Left ventricle myocardium inferior (tissue), 1 donor: Measurements from ENCODE around the gene MEF2D. TPM values are rescaled to one million over a fixed set of nuclear protein-coding genes. Genes with fewer than 3 reads are reported as not detected.

ENCODE experiments used
- DNase-seq: peaks from one replicate; pipeline ENCODE4 v3.0.0-alpha.2; 2020
- H3K27ac ChIP-seq: fragments of 200-600 bp; replicated peaks from 2 replicates; pipeline ENCODE4 v1.8.0; 2021
- H3K27me3 ChIP-seq: fragments of 200-600 bp; 2 replicates; pipeline ENCODE4 v1.8.0; 2021; ENCODE audit warnings: low read depth
- H3K36me3 ChIP-seq: fragments of 200-600 bp; 2 replicates; pipeline ENCODE4 v1.8.0; 2021
- H3K4me1 ChIP-seq: fragments of 200-600 bp; 2 replicates; pipeline ENCODE4 v1.8.0; 2021
- H3K4me3 ChIP-seq: fragments of 200-600 bp; 2 replicates; pipeline ENCODE4 v1.8.0; 2021; ENCODE audit warnings: mild to moderate bottlenecking, moderate library complexity
- H3K9me3 ChIP-seq: fragments of 200-600 bp; replicated peaks from 2 replicates; pipeline ENCODE4 v1.8.0; 2021
- intact Hi-C: fragments of 100-400 bp; cut with micrococcal nuclease; formaldehyde crosslinking; loops from one replicate; pipeline ENCODE4 v1.11.0; 2022
- total RNA-seq: library from RNA; stranded (reverse); fragmentation: NEBNext Ultra II Directional; extraction: Animal tissue kit (Norgen Biotek cat#: 25700); gene quantifications from one replicate; pipeline ENCODE4 v1.2.1, GENCODE V29; 2021
- TF ChIP-seq, protein P1 (sequence below): fragments of 200-600 bp; IDR thresholded peaks from 2 replicates; pipeline ENCODE4 v1.8.0; 2021; ENCODE audit warnings: antibody characterized with exemption, mild to moderate bottlenecking, borderline replicate concordance
- donor health status: DM: no; HTN: yes; CAD: no; lungs with severe emphysema.

Gene MEF2D
- total RNA-seq, 1 donor from 2014 or later: 96.8 TPM

DNA sequence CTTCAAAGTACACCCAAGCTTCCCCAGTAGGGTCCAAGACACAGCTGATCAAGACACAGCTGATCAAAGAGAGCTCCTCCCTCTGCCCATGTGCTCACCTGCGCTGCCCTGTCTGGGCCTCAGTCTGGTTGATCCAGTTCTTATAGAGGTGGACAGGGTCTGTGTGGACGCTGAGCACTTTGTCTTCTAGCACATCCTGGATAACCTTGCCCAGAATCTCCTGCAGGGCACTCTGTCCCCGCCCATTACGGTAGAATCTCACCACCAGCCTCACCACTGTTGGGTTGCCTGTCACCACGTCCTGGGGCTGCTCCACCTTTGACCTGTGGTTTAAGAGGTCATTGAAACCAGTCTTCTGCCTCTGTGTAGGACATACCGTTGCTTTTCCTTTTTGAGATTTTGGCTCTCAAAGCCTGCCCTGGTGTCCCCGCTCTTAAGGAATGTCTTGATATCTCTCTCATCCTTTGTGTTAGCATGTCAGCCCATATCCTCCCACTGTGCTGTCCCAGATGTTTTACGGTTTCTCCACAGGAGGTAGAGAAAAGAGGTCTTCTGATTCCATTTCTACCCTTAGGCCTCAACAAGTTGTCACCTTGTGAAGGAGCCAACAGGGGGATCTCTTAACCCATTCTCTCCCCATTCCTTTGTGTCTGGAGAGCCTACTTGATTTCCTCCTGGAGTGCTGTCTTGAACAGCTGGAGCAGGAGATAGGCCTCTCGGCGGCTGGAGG is 38.3 kb upstream of the MEF2D start:
- no peaks in the 10 kb centered on the region for H3K9me3 ChIP-seq
- TF ChIP-seq, protein P1, sequence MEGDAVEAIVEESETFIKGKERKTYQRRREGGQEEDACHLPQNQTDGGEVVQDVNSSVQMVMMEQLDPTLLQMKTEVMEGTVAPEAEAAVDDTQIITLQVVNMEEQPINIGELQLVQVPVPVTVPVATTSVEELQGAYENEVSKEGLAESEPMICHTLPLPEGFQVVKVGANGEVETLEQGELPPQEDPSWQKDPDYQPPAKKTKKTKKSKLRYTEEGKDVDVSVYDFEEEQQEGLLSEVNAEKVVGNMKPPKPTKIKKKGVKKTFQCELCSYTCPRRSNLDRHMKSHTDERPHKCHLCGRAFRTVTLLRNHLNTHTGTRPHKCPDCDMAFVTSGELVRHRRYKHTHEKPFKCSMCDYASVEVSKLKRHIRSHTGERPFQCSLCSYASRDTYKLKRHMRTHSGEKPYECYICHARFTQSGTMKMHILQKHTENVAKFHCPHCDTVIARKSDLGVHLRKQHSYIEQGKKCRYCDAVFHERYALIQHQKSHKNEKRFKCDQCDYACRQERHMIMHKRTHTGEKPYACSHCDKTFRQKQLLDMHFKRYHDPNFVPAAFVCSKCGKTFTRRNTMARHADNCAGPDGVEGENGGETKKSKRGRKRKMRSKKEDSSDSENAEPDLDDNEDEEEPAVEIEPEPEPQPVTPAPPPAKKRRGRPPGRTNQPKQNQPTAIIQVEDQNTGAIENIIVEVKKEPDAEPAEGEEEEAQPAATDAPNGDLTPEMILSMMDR: no peak
- intact Hi-C loops: no loop called here
- H3K27me3 ChIP-seq: no peaks in the 10 kb centered on the region
- DNase-seq: no peak
- H3K27ac ChIP-seq: no peak overlapping the region
- no peaks in the 10 kb centered on the region for H3K4me1 ChIP-seq
- H3K36me3 ChIP-seq: no peaks in the 10 kb centered on the region
- H3K4me3 ChIP-seq: no peak overlapping the region

GRCh38 chr1:156537027-156537426 is 36.5 kb upstream of the MEF2D start:
- no peaks in the 10 kb centered on the region for H3K9me3 ChIP-seq
- DNase-seq: no peak
- no peaks in the 10 kb centered on the region for H3K36me3 ChIP-seq
- TF ChIP-seq, protein P1: no peak
- no peaks in the 10 kb centered on the region for H3K27me3 ChIP-seq
- H3K4me3 ChIP-seq: no peak overlapping the region
- intact Hi-C loops: no loop called here
- no peaks in the 10 kb centered on the region for H3K4me1 ChIP-seq
- no peak overlapping the region for H3K27ac ChIP-seq

GRCh38 chr1:156534424-156535060 is 34.0 kb upstream of the MEF2D start:
- Histone ChIP-seq H3K27ac (no peak overlapping the region), H3K4me1 (no peaks in the 10 kb centered on the region), H3K9me3 (no peaks in the 10 kb centered on the region), H3K27me3 (no peaks in the 10 kb centered on the region), H3K36me3 (no peaks in the 10 kb centered on the region), H3K4me3 (no peak overlapping the region)
- TF ChIP-seq, protein P1: no peak
- intact Hi-C loops: no loop called here
- DNase-seq: no peak

GRCh38 chr1:156533568-156534220 is 33.1 kb upstream of the MEF2D start:
- H3K4me1 ChIP-seq: no peaks in the 10 kb centered on the region
- H3K9me3 ChIP-seq: no peaks in the 10 kb centered on the region
- H3K4me3 ChIP-seq: no peak overlapping the region
- H3K36me3 ChIP-seq: no peaks in the 10 kb centered on the region
- TF ChIP-seq, protein P1: no peak
- no peak overlapping the region for H3K27ac ChIP-seq
- intact Hi-C loops: no loop called here
- DNase-seq: no peak
- H3K27me3 ChIP-seq: no peaks in the 10 kb centered on the region

DNA sequence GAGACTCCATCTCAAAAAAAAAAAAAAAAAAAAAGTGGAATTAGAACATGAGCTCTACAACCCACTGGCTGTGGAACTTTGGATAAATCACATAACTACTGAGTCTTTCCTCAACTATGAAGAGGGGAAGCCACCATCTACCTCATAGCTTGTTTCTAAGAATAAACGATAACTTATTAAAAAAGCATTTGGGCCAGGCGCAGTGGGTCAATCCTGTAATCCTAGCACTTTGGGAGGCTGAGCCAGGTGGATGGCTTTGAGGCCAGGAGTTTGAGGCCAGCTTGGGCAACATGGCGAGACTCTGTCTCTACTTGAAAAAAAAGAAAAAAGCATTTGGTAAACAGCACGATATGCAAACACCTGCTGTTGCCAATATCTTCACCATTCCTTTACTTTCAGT is 31.8 kb upstream of the MEF2D start:
- Histone ChIP-seq H3K9me3 (no peaks in the 10 kb centered on the region), H3K4me1 (peaks cover 4% of the 10 kb centered on the region), H3K4me3 (no peak overlapping the region), H3K27me3 (no peaks in the 10 kb centered on the region), H3K27ac (no peak overlapping the region), H3K36me3 (no peaks in the 10 kb centered on the region)
- DNase-seq: no peak
- TF ChIP-seq, protein P1: no peak
- intact Hi-C loops: no loop called here
